C1 segment of cervical spinal cord (tissue), 14 donors: ENCODE data around the gene PCNX1.
"Not testable (repeated sequence)": the region's sequence is repeated elsewhere in the genome, so short reads cannot be mapped to it uniquely, and the experiment has no call there.

Experiments used
- DNase-seq, 14 donors: peaks; one replicate each; lab custom pipeline; 2025; lab: John Stamatoyannopoulos, UW

Gene PCNX1

GRCh38 chr14:71122866-71123565 is 215.8 kb downstream of the PCNX1 start:
- DNase-seq = no peak

GRCh38 chr14:71123579-71124135 is 216.4 kb downstream of the PCNX1 start:
- no peak for DNase-seq

- DNase-seq = not testable (repeated sequence)
Measured at GRCh38 chr14:71129716-71130490, 222.6 kb downstream of the PCNX1 start.

- DNase-seq = no peak
Measured at GRCh38 chr14:71130491-71131179, 223.4 kb downstream of the PCNX1 start.

- DNase-seq = no peak
Measured at GRCh38 chr14:71133296-71133695, 226.0 kb downstream of the PCNX1 start.

- DNase-seq = no peak
Measured at GRCh38 chr14:71135496-71135895, 228.2 kb downstream of the PCNX1 start.

- DNase-seq = no peak
Measured at GRCh38 chr14:71135911-71136310, 228.7 kb downstream of the PCNX1 start.

GRCh38 chr14:71136386-71137060 is 229.3 kb downstream of the PCNX1 start:
- no peak for DNase-seq

- no peak for DNase-seq
Measured at GRCh38 chr14:71137536-71138447, 230.5 kb downstream of the PCNX1 start.

- DNase-seq = peak in 9 of 14 donors; percentile 7 to 43 (median 22)
Measured at GRCh38 chr14:71138448-71139293, 231.4 kb downstream of the PCNX1 start.

- DNase-seq = no peak
Measured at GRCh38 chr14:71139294-71139946, 232.2 kb downstream of the PCNX1 start.

- DNase-seq = no peak
Measured at GRCh38 chr14:71140157-71140556, 232.9 kb downstream of the PCNX1 start.

- no peak for DNase-seq
Measured at GRCh38 chr14:71141701-71142374, 234.6 kb downstream of the PCNX1 start.

- peak in 1 of 14 donors; percentile 35 for DNase-seq
Measured at GRCh38 chr14:71142375-71143038, 235.2 kb downstream of the PCNX1 start.

- DNase-seq = no peak
Measured at GRCh38 chr14:71143381-71144290, 236.4 kb downstream of the PCNX1 start.

GRCh38 chr14:71147335-71147734 is 240.1 kb downstream of the PCNX1 start:
- not testable (repeated sequence) for DNase-seq

- no peak for DNase-seq
Measured at GRCh38 chr14:71148627-71149026, 241.4 kb downstream of the PCNX1 start.
